Hepatocyte (in vitro differentiated cells): Measurements from ENCODE around the gene PRSS16.

Source experiments
- EZH2 ChIP-seq: fragments of 200-600 bp; sonication (generic); IDR thresholded peaks from 2 replicates; pipeline ENCODE4 v1.6.1; 2016; ENCODE audit warnings: antibody characterized with exemption, mild to moderate bottlenecking, borderline replicate concordance
- EZH2phosphoT487 ChIP-seq: fragments of 200-600 bp; sonication (generic); IDR thresholded peaks from one replicate; pipeline ENCODE4 v1.6.1; 2018; ENCODE audit warnings: antibody characterized with exemption, mild to moderate bottlenecking, low read depth, moderate library complexity; ENCODE audit not compliant: unreplicated experiment, severe bottlenecking
- TF ChIP-seq, protein P1 (sequence below): fragments of 200-600 bp; sonication (generic); IDR thresholded peaks from 2 replicates; pipeline ENCODE4 v1.5.1; 2016; ENCODE audit warnings: antibody characterized with exemption, mild to moderate bottlenecking; ENCODE audit not compliant: poor library complexity

GRCh38 chr6:27283279-27283678, 35.8 kb downstream of the PRSS16 start:
- TF ChIP-seq, protein P1, sequence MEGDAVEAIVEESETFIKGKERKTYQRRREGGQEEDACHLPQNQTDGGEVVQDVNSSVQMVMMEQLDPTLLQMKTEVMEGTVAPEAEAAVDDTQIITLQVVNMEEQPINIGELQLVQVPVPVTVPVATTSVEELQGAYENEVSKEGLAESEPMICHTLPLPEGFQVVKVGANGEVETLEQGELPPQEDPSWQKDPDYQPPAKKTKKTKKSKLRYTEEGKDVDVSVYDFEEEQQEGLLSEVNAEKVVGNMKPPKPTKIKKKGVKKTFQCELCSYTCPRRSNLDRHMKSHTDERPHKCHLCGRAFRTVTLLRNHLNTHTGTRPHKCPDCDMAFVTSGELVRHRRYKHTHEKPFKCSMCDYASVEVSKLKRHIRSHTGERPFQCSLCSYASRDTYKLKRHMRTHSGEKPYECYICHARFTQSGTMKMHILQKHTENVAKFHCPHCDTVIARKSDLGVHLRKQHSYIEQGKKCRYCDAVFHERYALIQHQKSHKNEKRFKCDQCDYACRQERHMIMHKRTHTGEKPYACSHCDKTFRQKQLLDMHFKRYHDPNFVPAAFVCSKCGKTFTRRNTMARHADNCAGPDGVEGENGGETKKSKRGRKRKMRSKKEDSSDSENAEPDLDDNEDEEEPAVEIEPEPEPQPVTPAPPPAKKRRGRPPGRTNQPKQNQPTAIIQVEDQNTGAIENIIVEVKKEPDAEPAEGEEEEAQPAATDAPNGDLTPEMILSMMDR: no peak
- TF ChIP-seq EZH2: no peak
- TF ChIP-seq EZH2phosphoT487: no peak
